HG03521 (cell line): Measurements from ENCODE around the gene GIMAP7.
"Not testable (repeated sequence)": the region's sequence is repeated elsewhere in the genome, so short reads cannot be mapped to it uniquely, and the experiment has no call there.

Experiments
- ATAC-seq: cut with Tn5 transposase; IDR thresholded peaks from one replicate; pipeline ENCODE4 v1.9.1; 2021; ENCODE audit warnings: mild to moderate bottlenecking, moderate library complexity; ENCODE audit not compliant: unreplicated experiment

GIMAP7 gene

GRCh38 chr7:150511048-150511447 lies 3.6 kb upstream of the GIMAP7 start:
- ATAC-seq = no peak

GRCh38 chr7:150513758-150514157 lies 914 bp upstream of the GIMAP7 start:
- no peak for ATAC-seq

- peak; percentile 22 for ATAC-seq
Measured at GRCh38 chr7:150515248-150516147, 826 bp downstream of the GIMAP7 start.

- no peak for ATAC-seq
Measured at GRCh38 chr7:150516956-150517745, 2.5 kb downstream of the GIMAP7 start.

- no peak for ATAC-seq
Measured at GRCh38 chr7:150519310-150519709, 4.6 kb downstream of the GIMAP7 start.

GRCh38 chr7:150520145-150520544 lies 5.5 kb downstream of the GIMAP7 start:
- ATAC-seq = no peak

GRCh38 chr7:150522931-150523330 lies 8.3 kb downstream of the GIMAP7 start:
- ATAC-seq = not testable (repeated sequence)

- ATAC-seq = no peak
Measured at GRCh38 chr7:150524018-150524417, 9.3 kb downstream of the GIMAP7 start.

- ATAC-seq = no peak
Measured at GRCh38 chr7:150531704-150532103, 17.0 kb downstream of the GIMAP7 start.

GRCh38 chr7:150538259-150538658 lies 23.6 kb downstream of the GIMAP7 start:
- no peak for ATAC-seq

GRCh38 chr7:150553163-150553562 lies 38.5 kb downstream of the GIMAP7 start:
- no peak for ATAC-seq

GRCh38 chr7:150556521-150557138 lies 42.0 kb downstream of the GIMAP7 start:
- no peak for ATAC-seq

GRCh38 chr7:150560486-150560885 lies 45.8 kb downstream of the GIMAP7 start:
- ATAC-seq = no peak

- ATAC-seq = no peak
Measured at GRCh38 chr7:150562919-150563318, 48.2 kb downstream of the GIMAP7 start.

- ATAC-seq = no peak
Measured at GRCh38 chr7:150564006-150564405, 49.3 kb downstream of the GIMAP7 start.

GRCh38 chr7:150564566-150564965 lies 49.9 kb downstream of the GIMAP7 start:
- no peak for ATAC-seq

GRCh38 chr7:150565239-150565638 lies 50.6 kb downstream of the GIMAP7 start:
- no peak for ATAC-seq

GRCh38 chr7:150566123-150566522 lies 51.5 kb downstream of the GIMAP7 start:
- no peak for ATAC-seq

GRCh38 chr7:150566572-150566971 lies 51.9 kb downstream of the GIMAP7 start:
- ATAC-seq = no peak

- ATAC-seq = no peak
Measured at GRCh38 chr7:150567169-150567568, 52.5 kb downstream of the GIMAP7 start, which contains the start of gene GIMAP4. Gene GIMAP4, plus strand, starts transcription at chr7:150567390. Its CDS starts 2,512 bp downstream, at chr7:150569902.

- ATAC-seq = no peak
Measured at GRCh38 chr7:150567871-150568301, 53.2 kb downstream of the GIMAP7 start.
